SJCRH30 (cell line): ENCODE results near the gene DENND1A. TPM values are rescaled to one million over a fixed set of nuclear protein-coding genes. Genes with fewer than 3 reads are reported as not detected.

Experiments used
- DNase-seq, 2 experiments: peaks; one replicate each; pipeline ENCODE4 v3.0.0-alpha.2; 2015 to 2020
- H3K27ac ChIP-seq: fragments of 250-450 bp; sonication (Bioruptor Pico); 2 replicates; pipeline ENCODE4 v1.5.1; 2020; ENCODE audit warnings: mild to moderate bottlenecking, moderate library complexity
- H3K27me3 ChIP-seq: fragments of 250-450 bp; sonication (Bioruptor Pico); 2 replicates; pipeline ENCODE4 v1.5.1; 2020; ENCODE audit warnings: mild to moderate bottlenecking, moderate library complexity
- H3K36me3 ChIP-seq: fragments of 250-450 bp; sonication (Bioruptor Pico); 2 replicates; pipeline ENCODE4 v1.5.1; 2020; ENCODE audit warnings: mild to moderate bottlenecking, moderate library complexity
- H3K4me1 ChIP-seq: fragments of 250-450 bp; sonication (Bioruptor Pico); 2 replicates; pipeline ENCODE4 v1.5.1; 2020; ENCODE audit warnings: mild to moderate bottlenecking, moderate library complexity
- H3K4me3 ChIP-seq: fragments of 250-450 bp; sonication (Bioruptor Pico); 2 replicates; pipeline ENCODE4 v1.5.1; 2020; ENCODE audit warnings: mild to moderate bottlenecking, moderate library complexity
- H3K9me3 ChIP-seq: fragments of 250-450 bp; sonication (Bioruptor Pico); replicated peaks from 2 replicates; pipeline ENCODE4 v1.5.1; 2020; ENCODE audit warnings: mild to moderate bottlenecking, moderate library complexity
- total RNA-seq: library from RNA; depleted of rRNA; stranded (reverse); fragments of >200 nt; shearing (Covaris generic); gene quantifications from 2 replicates; pipeline ENCODE4 v1.2.3, GENCODE V29; 2014

Gene DENND1A
- total RNA-seq, 1 experiment from 2014 or later, result 41.3 TPM

- no peak overlapping the region for H3K4me3 ChIP-seq
- peaks cover 8% of the 10 kb centered on the region for H3K4me1 ChIP-seq
- H3K27ac ChIP-seq, result no peak overlapping the region
- H3K27me3 ChIP-seq, result no peaks in the 10 kb centered on the region; the same call in 1 of the 2 replicates
- no peaks in the 10 kb centered on the region for H3K9me3 ChIP-seq
- no peak for DNase-seq
- H3K36me3 ChIP-seq, result no peaks in the 10 kb centered on the region
Observed at GRCh38 chr9:123380852-123381705, 548.8 kb downstream of the DENND1A start.

- H3K9me3 ChIP-seq, result no peaks in the 10 kb centered on the region
- DNase-seq, result no peak
Observed at GRCh38 chr9:123378956-123379660, 550.8 kb downstream of the DENND1A start.

GRCh38 chr9:123378025-123378424 is 551.9 kb downstream of the DENND1A start:
- no peaks in the 10 kb centered on the region; the same call in 1 of the 2 replicates for H3K27me3 ChIP-seq

More at GRCh38 chr9:123378956-123379660, 550.8 kb downstream of the DENND1A start:
- Histone ChIP-seq H3K4me1 (peaks cover 20% of the 10 kb centered on the region), H3K27ac (no peak overlapping the region), H3K36me3 (no peaks in the 10 kb centered on the region), H3K27me3 (no peaks in the 10 kb centered on the region; the same call in 1 of the 2 replicates), H3K4me3 (no peak overlapping the region)

GRCh38 chr9:123377211-123377971 is 552.5 kb downstream of the DENND1A start:
- H3K27me3 ChIP-seq, result no peaks in the 10 kb centered on the region; the same call in 1 of the 2 replicates
- no peaks in the 10 kb centered on the region for H3K36me3 ChIP-seq
- H3K27ac ChIP-seq, result no peak overlapping the region
- H3K4me1 ChIP-seq, result peaks cover 20% of the 10 kb centered on the region
- H3K4me3 ChIP-seq, result no peak overlapping the region
- no peaks in the 10 kb centered on the region for H3K9me3 ChIP-seq
- DNase-seq, result peak; percentile 38 to 51

More at GRCh38 chr9:123378025-123378424, 551.9 kb downstream of the DENND1A start:
- Histone ChIP-seq H3K9me3 (no peaks in the 10 kb centered on the region), H3K4me3 (no peak overlapping the region), H3K4me1 (peaks cover 20% of the 10 kb centered on the region), H3K36me3 (no peaks in the 10 kb centered on the region), H3K27ac (no peak overlapping the region)
- DNase-seq, result no peak

GRCh38 chr9:123376218-123377071 is 553.5 kb downstream of the DENND1A start:
- H3K4me1 ChIP-seq, result peaks cover 20% of the 10 kb centered on the region
- DNase-seq, result peak; percentile 48 to 69
- no peak overlapping the region for H3K27ac ChIP-seq
- peak overlapping the region; percentile 29 for H3K4me3 ChIP-seq
- no peaks in the 10 kb centered on the region; the same call in 1 of the 2 replicates for H3K27me3 ChIP-seq
- no peaks in the 10 kb centered on the region for H3K36me3 ChIP-seq
- H3K9me3 ChIP-seq, result no peaks in the 10 kb centered on the region

GRCh38 chr9:123375469-123376132 is 554.3 kb downstream of the DENND1A start:
- no peak overlapping the region for H3K27ac ChIP-seq
- H3K4me1 ChIP-seq, result peaks cover 20% of the 10 kb centered on the region
- H3K9me3 ChIP-seq, result no peaks in the 10 kb centered on the region
- H3K27me3 ChIP-seq, result no peaks in the 10 kb centered on the region; the same call in 1 of the 2 replicates
- DNase-seq, result peak; percentile 80 to 85
- H3K36me3 ChIP-seq, result no peaks in the 10 kb centered on the region
- peak overlapping the region; percentile 29 for H3K4me3 ChIP-seq

DNA sequence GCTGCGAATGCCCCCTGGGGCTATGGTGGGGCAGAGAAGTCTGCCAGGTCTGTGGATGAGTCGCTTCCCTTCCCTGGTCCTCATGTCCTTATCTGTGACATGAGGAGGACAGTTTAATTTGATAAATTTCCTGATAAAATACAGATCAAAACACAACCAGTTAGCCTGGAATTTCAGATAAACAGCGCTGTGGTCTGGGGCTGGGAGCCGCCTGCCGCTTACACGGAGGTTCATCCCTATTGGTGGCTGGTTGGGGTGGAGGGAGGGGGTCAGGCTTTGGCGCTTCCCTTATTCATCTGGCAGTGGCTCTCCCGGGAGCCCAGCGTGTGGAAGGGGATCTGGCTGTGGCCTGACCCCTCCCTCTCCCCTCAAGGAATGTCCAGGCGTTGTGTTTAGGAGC is 556.0 kb downstream of the DENND1A start:
- peak; percentile 64 to 66 for DNase-seq
- Histone ChIP-seq H3K9me3 (no peaks in the 10 kb centered on the region), H3K4me1 (peaks cover 20% of the 10 kb centered on the region), H3K36me3 (no peaks in the 10 kb centered on the region), H3K27ac (no peak overlapping the region), H3K27me3 (no peaks in the 10 kb centered on the region; the same call in 1 of the 2 replicates), H3K4me3 (no peak overlapping the region)

DNA sequence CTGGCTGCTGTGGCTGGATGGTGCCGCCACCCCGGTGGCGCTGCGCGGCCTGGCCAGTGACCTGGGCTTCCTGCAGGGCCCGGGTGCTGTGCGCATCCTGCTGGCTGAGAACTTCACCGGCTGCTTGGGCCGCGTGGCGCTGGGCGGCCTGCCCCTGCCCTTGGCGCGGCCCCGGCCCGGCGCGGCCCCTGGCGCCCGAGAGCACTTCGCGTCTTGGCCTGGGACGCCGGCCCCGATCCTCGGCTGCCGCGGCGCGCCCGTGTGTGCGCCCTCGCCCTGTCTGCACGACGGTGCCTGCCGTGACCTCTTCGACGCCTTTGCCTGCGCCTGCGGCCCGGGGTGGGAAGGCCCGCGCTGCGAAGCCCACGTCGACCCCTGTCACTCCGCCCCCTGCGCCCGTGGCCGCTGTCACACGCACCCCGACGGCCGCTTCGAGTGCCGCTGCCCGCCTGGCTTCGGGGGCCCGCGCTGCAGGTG is 556.4 kb downstream of the DENND1A start:
- no peak for DNase-seq
- no peaks in the 10 kb centered on the region; the same call in 1 of the 2 replicates for H3K27me3 ChIP-seq
- peaks cover 20% of the 10 kb centered on the region for H3K4me1 ChIP-seq
- no peak overlapping the region for H3K4me3 ChIP-seq
- no peaks in the 10 kb centered on the region for H3K9me3 ChIP-seq
- H3K27ac ChIP-seq, result no peak overlapping the region
- no peaks in the 10 kb centered on the region for H3K36me3 ChIP-seq

DNA sequence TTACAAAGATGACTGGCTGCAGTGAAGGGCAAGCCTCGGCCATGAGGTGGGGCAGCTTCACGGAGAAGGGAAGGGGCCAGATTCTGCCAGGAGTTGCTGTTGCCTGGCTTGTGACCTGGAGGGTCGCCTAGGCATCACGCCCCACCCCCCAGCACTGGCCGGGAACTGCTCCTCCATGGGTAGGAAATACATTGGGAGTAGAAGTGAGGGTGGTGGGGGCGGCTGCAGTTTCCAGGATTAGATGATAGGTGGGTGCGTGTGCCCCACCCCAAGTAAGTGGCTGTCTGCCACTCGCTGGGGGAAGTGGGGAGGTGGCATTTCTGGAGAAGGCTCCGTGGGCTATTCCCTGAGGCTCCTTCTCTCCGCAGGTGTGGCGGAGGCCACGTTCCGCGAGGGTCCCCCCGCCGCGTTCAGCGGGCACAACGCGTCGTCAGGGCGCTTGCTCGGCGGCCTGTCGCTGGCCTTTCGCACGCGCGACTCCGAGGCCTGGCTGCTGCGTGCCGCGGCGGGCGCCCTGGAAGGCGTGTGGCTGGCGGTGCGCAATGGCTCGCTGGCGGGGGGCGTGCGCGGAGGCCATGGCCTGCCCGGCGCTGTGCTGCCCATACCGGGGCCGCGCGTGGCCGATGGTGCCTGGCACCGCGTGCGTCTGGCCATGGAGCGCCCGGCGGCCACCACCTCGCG is 557.0 kb downstream of the DENND1A start:
- Histone ChIP-seq H3K27me3 (no peaks in the 10 kb centered on the region; the same call in 1 of the 2 replicates), H3K4me1 (peaks cover 20% of the 10 kb centered on the region), H3K27ac (no peak overlapping the region), H3K36me3 (no peaks in the 10 kb centered on the region), H3K9me3 (no peaks in the 10 kb centered on the region), H3K4me3 (no peak overlapping the region)
- no peak for DNase-seq

- no peak for DNase-seq
- no peaks in the 10 kb centered on the region for H3K9me3 ChIP-seq
- H3K27me3 ChIP-seq, result no peaks in the 10 kb centered on the region
- H3K36me3 ChIP-seq, result no peaks in the 10 kb centered on the region
- H3K4me3 ChIP-seq, result no peak overlapping the region
- peaks cover 20% of the 10 kb centered on the region for H3K4me1 ChIP-seq
- no peak overlapping the region for H3K27ac ChIP-seq
Observed at GRCh38 chr9:123371805-123372590, 557.9 kb downstream of the DENND1A start.

DNA sequence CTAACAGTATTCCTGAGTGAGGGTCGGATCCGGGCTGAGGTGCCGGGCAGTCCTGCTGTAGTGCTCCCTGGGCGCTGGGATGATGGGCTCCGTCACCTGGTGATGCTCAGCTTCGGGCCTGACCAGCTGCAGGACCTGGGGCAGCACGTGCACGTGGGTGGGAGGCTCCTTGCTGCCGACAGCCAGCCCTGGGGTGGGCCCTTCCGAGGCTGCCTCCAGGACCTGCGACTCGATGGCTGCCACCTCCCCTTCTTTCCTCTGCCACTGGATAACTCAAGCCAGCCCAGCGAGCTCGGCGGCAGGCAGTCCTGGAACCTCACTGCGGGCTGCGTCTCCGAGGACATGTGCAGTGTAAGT is 558.7 kb downstream of the DENND1A start:
- DNase-seq, result no peak
- H3K27me3 ChIP-seq, result no peaks in the 10 kb centered on the region
- H3K4me3 ChIP-seq, result no peak overlapping the region
- no peak overlapping the region for H3K27ac ChIP-seq
- no peaks in the 10 kb centered on the region for H3K9me3 ChIP-seq
- H3K4me1 ChIP-seq, result peaks cover 14% of the 10 kb centered on the region
- no peaks in the 10 kb centered on the region for H3K36me3 ChIP-seq

- no peaks in the 10 kb centered on the region for H3K36me3 ChIP-seq
- no peaks in the 10 kb centered on the region for H3K27me3 ChIP-seq
- no peak for DNase-seq
- no peak overlapping the region for H3K27ac ChIP-seq
- H3K9me3 ChIP-seq, result no peaks in the 10 kb centered on the region
- peaks cover 9% of the 10 kb centered on the region for H3K4me1 ChIP-seq
- H3K4me3 ChIP-seq, result no peak overlapping the region
Observed at GRCh38 chr9:123370526-123371227, 559.2 kb downstream of the DENND1A start.
